ENCODE data around the gene CRB2.

GRCh38 chr9:123326187-123326586 lies 29.8 kb upstream of the CRB2 start:
- TF ChIP-seq EZH2 (IDR thresholded peaks at IDR 0.05; ENCODE audit: borderline replicate concordance, insufficient read depth, low read depth, low read length, poor library complexity, severe bottlenecking) (no peak), CTCF (IDR thresholded peaks at IDR 0.05) (no peak)
